ENCODE measurements around the gene PUS7.
"Not testable (repeated sequence)": the region's sequence is repeated elsewhere in the genome, so short reads cannot be mapped to it uniquely, and the experiment has no call there.

Gene PUS7

GRCh38 chr7:105413887-105414437 is 108.1 kb downstream of the PUS7 start:
- Histone ChIP-seq H3K4me3 (ENCODE audit: low read length in 2 of 2) (no peak overlapping the region), H3K4ac (ENCODE audit: low read length) (no peak overlapping the region), H3K79me1 (ENCODE audit: low read depth, low read length) (no peaks in the 10 kb centered on the region), H3K4me1 (ENCODE audit: control insufficient read depth in 2 of 2, insufficient read depth in 1 of 2, low read depth in 1 of 2, low read length in 2 of 2) (no peaks in the 10 kb centered on the region), H3K23ac (ENCODE audit: low read depth, low read length, poor library complexity) (no peak overlapping the region), H2BK5ac (ENCODE audit: low read length) (no peak overlapping the region), H3K27me3 (ENCODE audit: control insufficient read depth in 3 of 3, insufficient read depth in 3 of 3, low read depth in 1 of 3, low read length in 3 of 3) (no peaks in the 10 kb centered on the region), H2AFZ (ENCODE audit: low read length) (no peak overlapping the region), H3K18ac (ENCODE audit: low read length) (no peak overlapping the region), H4K91ac (ENCODE audit: low read depth, low read length, poor library complexity) (no peak overlapping the region), H2AK5ac (ENCODE audit: low read depth, low read length) (no peak overlapping the region), H2BK120ac (ENCODE audit: low read depth, low read length) (no peak overlapping the region), H3K36me3 (replicated peaks in 1 of 2; ENCODE audit: control insufficient read depth in 2 of 2, insufficient read depth in 2 of 2, low read length in 2 of 2) (no peaks in the 10 kb centered on the region), H2BK15ac (ENCODE audit: low read length) (no peak overlapping the region), H4K8ac (ENCODE audit: low read depth, low read length) (no peak overlapping the region), H3K4me2 (ENCODE audit: insufficient read depth, low read length, poor library complexity, severe bottlenecking) (no peak overlapping the region), H3K9ac (ENCODE audit: low read depth, low read length, poor library complexity) (no peak overlapping the region), H2BK12ac (ENCODE audit: low read length) (no peak overlapping the region), H3K9me3 (replicated peaks in 1 of 2; ENCODE audit: control insufficient read depth in 2 of 2, insufficient read depth in 1 of 2, low read depth in 1 of 2, low read length in 2 of 2) (no peaks in the 10 kb centered on the region), H3K27ac (replicated peaks; ENCODE audit: low read length) (no peak overlapping the region), H3K14ac (ENCODE audit: low read length) (no peak overlapping the region)
- no peak for DNase-seq (ENCODE audit: low spot score)
- WGBS, 2 donors (ENCODE audit: extremely low coverage in 2 of 2, insufficient read length in 2 of 2, insufficient replicate concordance in 1 of 2) = no CpG with 5 or more reads among the region's 8 CpGs

GRCh38 chr7:105410774-105411173 is 111.3 kb downstream of the PUS7 start:
- not testable (repeated sequence) for H3K36me3 ChIP-seq (replicated peaks in 1 of 2; ENCODE audit: control insufficient read depth in 2 of 2, insufficient read depth in 2 of 2, low read length in 2 of 2); H3K18ac ChIP-seq (ENCODE audit: low read length); H3K27me3 ChIP-seq (ENCODE audit: control insufficient read depth in 3 of 3, insufficient read depth in 3 of 3, low read depth in 1 of 3, low read length in 3 of 3); H3K4me3 ChIP-seq (ENCODE audit: low read length in 2 of 2); H2BK15ac ChIP-seq (ENCODE audit: low read length); H2BK12ac ChIP-seq (ENCODE audit: low read length); DNase-seq (ENCODE audit: low spot score); H2BK120ac ChIP-seq (ENCODE audit: low read depth, low read length); H2AK5ac ChIP-seq (ENCODE audit: low read depth, low read length); H2BK5ac ChIP-seq (ENCODE audit: low read length); H2AFZ ChIP-seq (ENCODE audit: low read length); H3K27ac ChIP-seq (replicated peaks; ENCODE audit: low read length); H4K8ac ChIP-seq (ENCODE audit: low read depth, low read length); H3K4me1 ChIP-seq (ENCODE audit: control insufficient read depth in 2 of 2, insufficient read depth in 1 of 2, low read depth in 1 of 2, low read length in 2 of 2); H3K4me2 ChIP-seq (ENCODE audit: insufficient read depth, low read length, poor library complexity, severe bottlenecking); H3K23ac ChIP-seq (ENCODE audit: low read depth, low read length, poor library complexity); H3K14ac ChIP-seq (ENCODE audit: low read length); H4K91ac ChIP-seq (ENCODE audit: low read depth, low read length, poor library complexity); H3K9me3 ChIP-seq (replicated peaks in 1 of 2; ENCODE audit: control insufficient read depth in 2 of 2, insufficient read depth in 1 of 2, low read depth in 1 of 2, low read length in 2 of 2); H3K79me1 ChIP-seq (ENCODE audit: low read depth, low read length); H3K9ac ChIP-seq (ENCODE audit: low read depth, low read length, poor library complexity); H3K4ac ChIP-seq (ENCODE audit: low read length)
- WGBS, 2 donors (ENCODE audit: extremely low coverage in 2 of 2, insufficient read length in 2 of 2, insufficient replicate concordance in 1 of 2) = no CpG with 5 or more reads among the region's 36 CpGs

GRCh38 chr7:105409775-105410174 is 112.3 kb downstream of the PUS7 start:
- not testable (repeated sequence) for H3K4me1 ChIP-seq (ENCODE audit: control insufficient read depth in 2 of 2, insufficient read depth in 1 of 2, low read depth in 1 of 2, low read length in 2 of 2); H3K9me3 ChIP-seq (replicated peaks in 1 of 2; ENCODE audit: control insufficient read depth in 2 of 2, insufficient read depth in 1 of 2, low read depth in 1 of 2, low read length in 2 of 2); DNase-seq (ENCODE audit: low spot score); H2AK5ac ChIP-seq (ENCODE audit: low read depth, low read length); H3K36me3 ChIP-seq (replicated peaks in 1 of 2; ENCODE audit: control insufficient read depth in 2 of 2, insufficient read depth in 2 of 2, low read length in 2 of 2); H3K27ac ChIP-seq (replicated peaks; ENCODE audit: low read length); H3K79me1 ChIP-seq (ENCODE audit: low read depth, low read length); H3K23ac ChIP-seq (ENCODE audit: low read depth, low read length, poor library complexity); H3K9ac ChIP-seq (ENCODE audit: low read depth, low read length, poor library complexity); H2BK5ac ChIP-seq (ENCODE audit: low read length); H4K91ac ChIP-seq (ENCODE audit: low read depth, low read length, poor library complexity); H3K4ac ChIP-seq (ENCODE audit: low read length); H2BK15ac ChIP-seq (ENCODE audit: low read length); H3K14ac ChIP-seq (ENCODE audit: low read length); H2AFZ ChIP-seq (ENCODE audit: low read length); H2BK12ac ChIP-seq (ENCODE audit: low read length); H3K27me3 ChIP-seq (ENCODE audit: control insufficient read depth in 3 of 3, insufficient read depth in 3 of 3, low read depth in 1 of 3, low read length in 3 of 3); H3K18ac ChIP-seq (ENCODE audit: low read length); H2BK120ac ChIP-seq (ENCODE audit: low read depth, low read length); H3K4me3 ChIP-seq (ENCODE audit: low read length in 2 of 2); H4K8ac ChIP-seq (ENCODE audit: low read depth, low read length); H3K4me2 ChIP-seq (ENCODE audit: insufficient read depth, low read length, poor library complexity, severe bottlenecking)
- WGBS, 2 donors (ENCODE audit: extremely low coverage in 2 of 2, insufficient read length in 2 of 2, insufficient replicate concordance in 1 of 2) = no CpG with 5 or more reads among the region's 3 CpGs

GRCh38 chr7:105408791-105409410 is 113.2 kb downstream of the PUS7 start:
- Histone ChIP-seq H3K27me3 (ENCODE audit: control insufficient read depth in 3 of 3, insufficient read depth in 3 of 3, low read depth in 1 of 3, low read length in 3 of 3) (no peaks in the 10 kb centered on the region), H3K4ac (ENCODE audit: low read length) (no peak overlapping the region), H3K79me1 (ENCODE audit: low read depth, low read length) (no peaks in the 10 kb centered on the region), H3K23ac (ENCODE audit: low read depth, low read length, poor library complexity) (no peak overlapping the region), H3K9me3 (replicated peaks in 1 of 2; ENCODE audit: control insufficient read depth in 2 of 2, insufficient read depth in 1 of 2, low read depth in 1 of 2, low read length in 2 of 2) (no peaks in the 10 kb centered on the region), H3K18ac (ENCODE audit: low read length) (no peak overlapping the region), H2BK5ac (ENCODE audit: low read length) (no peak overlapping the region), H2BK120ac (ENCODE audit: low read depth, low read length) (no peak overlapping the region), H2BK12ac (ENCODE audit: low read length) (no peak overlapping the region), H2AK5ac (ENCODE audit: low read depth, low read length) (no peak overlapping the region), H3K4me2 (ENCODE audit: insufficient read depth, low read length, poor library complexity, severe bottlenecking) (no peak overlapping the region), H3K27ac (replicated peaks; ENCODE audit: low read length) (no peak overlapping the region), H3K9ac (ENCODE audit: low read depth, low read length, poor library complexity) (no peak overlapping the region), H3K36me3 (replicated peaks in 1 of 2; ENCODE audit: control insufficient read depth in 2 of 2, insufficient read depth in 2 of 2, low read length in 2 of 2) (no peaks in the 10 kb centered on the region), H2AFZ (ENCODE audit: low read length) (no peak overlapping the region), H3K14ac (ENCODE audit: low read length) (no peak overlapping the region), H3K4me3 (ENCODE audit: low read length in 2 of 2) (no peak overlapping the region), H4K8ac (ENCODE audit: low read depth, low read length) (no peak overlapping the region), H3K4me1 (ENCODE audit: control insufficient read depth in 2 of 2, insufficient read depth in 1 of 2, low read depth in 1 of 2, low read length in 2 of 2) (no peaks in the 10 kb centered on the region), H4K91ac (ENCODE audit: low read depth, low read length, poor library complexity) (no peak overlapping the region), H2BK15ac (ENCODE audit: low read length) (no peak overlapping the region)
- DNase-seq (ENCODE audit: low spot score) = no peak
- WGBS, 2 donors (ENCODE audit: extremely low coverage in 2 of 2, insufficient read length in 2 of 2, insufficient replicate concordance in 1 of 2) = no CpG with 5 or more reads among the region's 5 CpGs
